NT2/D1 (cell line): ENCODE measurements around the gene DMGDH.

Experiments
- DNase-seq: peaks from one replicate; pipeline ENCODE4 v3.0.0-alpha.2; 2011; ENCODE audit warnings: low read depth, low spot score
- H3K27me3 ChIP-seq: 2 replicates; pipeline ENCODE4 v1.6.0; 2011; ENCODE audit warnings: mild to moderate bottlenecking; ENCODE audit not compliant: insufficient read length, insufficient read depth
- H3K36me3 ChIP-seq: 2 replicates; pipeline ENCODE4 v1.6.1; 2011; ENCODE audit warnings: mild to moderate bottlenecking, low read length, mixed read lengths; ENCODE audit not compliant: insufficient read depth, insufficient read length
- H3K4me1 ChIP-seq: 2 replicates; pipeline ENCODE4 v1.5.1; 2011; ENCODE audit not compliant: insufficient read depth, insufficient read length
- H3K4me3 ChIP-seq: 2 replicates; pipeline ENCODE4 v1.5.1; 2011; ENCODE audit warnings: low read depth; ENCODE audit not compliant: insufficient read length
- H3K9ac ChIP-seq: 2 replicates; pipeline ENCODE4 v1.6.0; 2011; ENCODE audit warnings: low read depth; ENCODE audit not compliant: insufficient read length
- H3K9me3 ChIP-seq: 2 replicates; pipeline ENCODE4 v1.5.1; 2011; ENCODE audit warnings: mild to moderate bottlenecking, low read length; ENCODE audit not compliant: insufficient read depth
- SUZ12 ChIP-seq: IDR thresholded peaks from 2 replicates; pipeline ENCODE4 v1.6.1; 2011; ENCODE audit not compliant: insufficient read length, insufficient read depth; ENCODE audit errors: extremely low read depth
- YY1 ChIP-seq: IDR thresholded peaks from 2 replicates; pipeline ENCODE4 v1.6.1; 2011; ENCODE audit not compliant: insufficient read length, insufficient read depth
- ZNF274 ChIP-seq: IDR thresholded peaks from 2 replicates; pipeline ENCODE4 v1.6.1; 2011; ENCODE audit warnings: mild to moderate bottlenecking, low read depth, low read length

DMGDH gene

DNA sequence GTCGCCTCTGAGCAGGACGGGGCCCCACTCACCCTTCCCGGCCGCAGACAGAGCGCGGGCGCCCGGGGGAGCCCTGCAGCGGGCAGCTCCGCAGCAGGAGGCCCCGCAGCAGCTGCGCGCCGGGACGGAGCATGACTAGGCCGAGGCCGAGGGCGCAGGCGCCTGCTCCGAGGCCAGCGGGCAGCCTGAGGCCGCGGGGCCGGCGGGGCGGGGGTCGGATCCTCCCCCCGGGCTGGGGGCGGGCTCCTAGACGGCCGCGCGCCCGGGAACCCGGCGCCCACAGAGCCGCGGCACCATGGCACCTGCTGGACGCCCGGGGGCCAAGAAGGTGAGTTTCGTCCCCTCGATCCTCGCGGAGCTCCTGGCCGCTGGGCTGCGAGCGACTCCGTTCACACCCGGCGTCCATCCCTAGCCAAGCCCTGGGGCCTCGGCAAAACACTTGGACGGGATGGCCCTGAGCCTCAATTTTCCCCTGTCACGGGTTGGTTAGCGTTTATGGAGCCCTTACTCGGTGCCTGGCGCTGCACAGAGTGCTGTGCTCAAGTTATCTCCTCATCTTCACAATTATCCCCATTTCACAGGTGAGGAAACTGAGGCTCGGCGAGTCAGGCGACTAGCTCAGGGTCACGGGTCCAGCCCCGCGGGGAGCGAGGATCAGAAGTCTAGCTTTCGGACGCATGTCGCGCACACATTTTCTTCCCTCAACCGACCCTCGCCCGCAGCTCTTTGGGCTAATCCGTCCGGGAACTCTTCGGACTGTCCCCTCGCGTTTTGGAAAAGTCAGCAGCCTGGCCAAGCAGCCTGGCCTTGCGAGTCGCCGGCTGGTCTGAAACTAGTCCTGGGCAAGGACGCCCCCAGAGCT, at the start of gene DMGDH, which contains the start of gene BHMT2:
TSS of gene DMGDH (minus strand) at position 187 of the 862 bp plus-strand sequence. CDS start at position 133, 54 bp downstream.
TSS of gene BHMT2 (plus strand) at position 280 of the 862 bp plus-strand sequence. CDS start at position 296, 16 bp downstream.
- Histone ChIP-seq H3K27me3 (no peaks in the 10 kb centered on the region), H3K9me3 (peaks cover 16% of the 10 kb centered on the region), H3K4me3 (no peak within 1 kb of the TSS), H3K9ac (no peak within 1 kb of the TSS), H3K36me3 (no peaks in the 10 kb centered on the region), H3K4me1 (no peaks in the 10 kb centered on the region)
- no peak for TF ChIP-seq ZNF274
- TF ChIP-seq SUZ12 = no peak
- no peak for TF ChIP-seq YY1
- no peak for DNase-seq

DNA sequence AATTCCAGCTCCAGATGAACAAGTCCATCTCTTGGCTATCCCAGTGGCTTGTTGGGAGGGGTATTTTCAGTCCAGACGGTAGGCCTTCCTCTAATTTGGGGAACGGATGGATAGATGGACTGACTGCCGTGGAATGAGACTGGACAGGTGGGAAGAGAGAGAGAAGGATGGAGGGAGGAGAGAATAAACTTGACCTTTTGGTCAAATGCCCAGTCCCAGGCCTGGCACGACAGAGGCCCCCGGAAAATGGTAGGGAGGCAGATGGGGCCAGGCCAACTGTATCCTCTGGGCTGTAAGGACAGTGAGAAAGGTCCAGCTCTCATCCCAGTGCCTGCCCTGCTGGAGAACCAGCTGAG, 43.2 kb upstream of the DMGDH start:
- H3K36me3 ChIP-seq = no peaks in the 10 kb centered on the region
- H3K4me1 ChIP-seq = no peaks in the 10 kb centered on the region
- peaks cover 39% of the 10 kb centered on the region for H3K27me3 ChIP-seq
- H3K4me3 ChIP-seq = no peak overlapping the region
- H3K9ac ChIP-seq = no peak overlapping the region
- no peaks in the 10 kb centered on the region for H3K9me3 ChIP-seq
- TF ChIP-seq YY1 = no peak
- TF ChIP-seq ZNF274 = no peak
- TF ChIP-seq SUZ12 = no peak
- DNase-seq = no peak

DNA sequence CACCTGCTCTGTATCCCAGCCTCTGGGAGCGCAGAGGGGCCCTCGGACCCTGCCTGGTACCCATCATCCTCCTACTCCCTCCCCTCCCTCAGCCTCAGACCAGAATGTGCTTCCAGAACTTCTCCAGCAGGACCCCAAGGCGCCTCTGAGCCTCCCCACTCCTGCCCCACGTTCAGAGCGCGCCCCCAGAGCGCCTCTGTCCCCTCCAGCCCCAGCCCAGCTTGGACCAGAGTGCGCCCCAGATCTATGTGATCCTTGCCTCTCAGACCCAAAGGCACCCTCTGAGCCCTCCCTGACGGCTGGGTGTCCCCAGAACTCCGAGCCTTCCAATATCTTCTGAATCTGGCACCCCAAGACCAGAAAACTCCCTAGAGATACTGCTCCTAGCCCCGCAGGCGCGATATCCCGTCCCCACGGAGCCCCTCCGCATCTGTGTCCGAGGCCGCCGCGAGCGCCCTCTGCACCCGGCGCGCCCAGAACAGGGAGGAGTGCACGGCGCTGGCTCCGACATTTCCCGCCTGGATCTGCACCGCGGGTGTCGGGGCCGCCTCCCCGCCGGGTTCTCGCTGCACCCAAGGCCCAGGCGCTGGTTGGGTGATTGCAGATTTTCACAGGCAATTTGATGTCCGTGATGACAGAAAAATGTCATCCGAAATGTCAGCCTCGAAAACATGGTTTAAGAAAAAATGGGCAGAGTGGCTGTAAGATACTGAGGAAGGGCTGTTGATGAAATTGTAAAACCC, 42.7 kb upstream of the DMGDH start:
- H3K4me3 ChIP-seq = peak overlapping the region; percentile 51

DNA sequence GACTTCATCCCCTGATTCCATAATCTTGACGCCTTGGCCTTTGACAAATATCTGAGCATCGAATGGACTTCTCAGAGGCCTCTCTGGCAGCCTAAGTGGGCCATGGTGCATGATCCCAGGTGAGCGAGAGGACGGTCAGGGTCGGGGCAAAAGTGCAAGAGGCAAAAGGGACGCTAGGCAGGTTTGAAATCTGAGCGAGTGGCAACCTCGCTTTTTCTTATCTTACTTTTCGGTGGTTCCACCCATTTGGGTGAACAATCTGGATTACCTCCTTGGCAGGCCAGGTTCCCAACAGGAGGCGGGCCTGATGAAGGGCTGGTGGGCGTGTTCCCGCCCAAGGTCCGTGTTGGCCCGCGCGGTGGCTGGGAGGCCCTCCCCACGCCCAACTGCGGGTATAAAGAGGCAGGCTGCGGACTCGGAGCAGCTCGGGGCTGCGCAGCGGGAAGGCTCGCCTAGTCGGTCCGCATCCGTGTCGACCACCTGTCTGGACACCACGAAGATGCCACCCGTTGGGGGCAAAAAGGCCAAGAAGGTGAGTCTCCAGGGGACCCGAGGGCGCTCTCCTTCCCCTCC, 42.0 kb upstream of the DMGDH start, which contains the start of gene BHMT:
TSS of gene BHMT (plus strand) at position 423 of the 573 bp plus-strand sequence. CDS start at position 500, 77 bp downstream.
- no peaks in the 10 kb centered on the region for H3K4me1 ChIP-seq
- H3K36me3 ChIP-seq = no peaks in the 10 kb centered on the region
- H3K9ac ChIP-seq = peak within 1 kb of the TSS; percentile 61
- H3K4me3 ChIP-seq = peak within 1 kb of the TSS; percentile 51
- DNase-seq = no peak
- TF ChIP-seq ZNF274 (no peak), YY1 (no peak), SUZ12 (no peak)
- H3K27me3 ChIP-seq = peaks cover 39% of the 10 kb centered on the region
- no peaks in the 10 kb centered on the region for H3K9me3 ChIP-seq

More for the DNA sequence above, 42.7 kb upstream of the DMGDH start:
- Histone ChIP-seq H3K27me3 (peaks cover 39% of the 10 kb centered on the region), H3K36me3 (no peaks in the 10 kb centered on the region), H3K4me1 (no peaks in the 10 kb centered on the region), H3K9me3 (no peaks in the 10 kb centered on the region), H3K9ac (peak overlapping the region; percentile 61)
- TF ChIP-seq YY1 = no peak
- peak; percentile 79 for TF ChIP-seq SUZ12
- no peak for DNase-seq

DNA sequence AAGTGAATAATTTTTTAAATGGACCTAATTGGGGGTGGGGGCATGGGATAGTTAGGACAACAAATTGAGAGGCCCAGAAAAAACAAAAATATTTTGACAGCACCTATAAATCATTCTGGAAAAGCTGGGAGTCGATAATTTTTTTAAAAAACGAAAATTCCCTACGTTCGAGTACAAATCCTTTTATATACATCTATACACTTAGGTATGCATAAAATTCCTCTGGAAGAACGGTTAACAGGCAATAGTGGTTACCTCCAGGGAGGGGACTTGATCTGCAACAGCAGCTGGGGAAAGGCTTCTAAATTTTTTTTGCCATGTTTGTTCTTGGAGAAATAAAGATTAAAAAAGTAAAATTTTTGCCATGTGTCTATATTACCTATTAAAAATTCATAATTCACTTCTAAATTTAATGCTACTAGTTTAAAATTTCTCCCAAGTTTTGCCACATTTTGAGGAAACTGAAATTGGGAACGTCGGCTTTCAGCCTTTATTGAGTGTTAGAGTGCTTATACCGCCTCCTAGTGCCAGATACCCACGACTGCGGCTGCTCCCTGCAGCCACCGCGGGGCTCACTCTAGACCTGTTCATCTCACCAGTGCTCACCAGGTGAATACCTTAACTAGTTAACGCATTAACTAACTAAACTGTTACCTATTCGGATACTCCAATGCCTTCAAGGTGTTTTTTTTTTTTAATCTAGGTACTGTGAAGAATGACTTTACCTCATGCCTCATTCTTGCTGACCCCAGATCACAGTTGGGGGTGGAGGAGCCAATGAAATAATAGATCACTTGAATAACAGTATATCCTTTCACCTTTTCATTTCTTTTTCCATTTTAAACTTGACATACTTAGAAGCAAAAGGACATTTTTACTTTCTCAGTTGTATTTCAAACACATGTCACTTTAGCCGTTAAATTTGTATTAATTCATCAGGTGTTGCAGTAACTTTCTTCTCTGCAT, 40.3 kb upstream of the DMGDH start:
- H3K4me1 ChIP-seq = no peaks in the 10 kb centered on the region
- H3K9ac ChIP-seq = no peak overlapping the region
- H3K27me3 ChIP-seq = peaks cover 39% of the 10 kb centered on the region
- DNase-seq = no peak
- no peak for TF ChIP-seq YY1
- no peaks in the 10 kb centered on the region for H3K9me3 ChIP-seq
- H3K4me3 ChIP-seq = no peak overlapping the region
- H3K36me3 ChIP-seq = no peaks in the 10 kb centered on the region

DNA sequence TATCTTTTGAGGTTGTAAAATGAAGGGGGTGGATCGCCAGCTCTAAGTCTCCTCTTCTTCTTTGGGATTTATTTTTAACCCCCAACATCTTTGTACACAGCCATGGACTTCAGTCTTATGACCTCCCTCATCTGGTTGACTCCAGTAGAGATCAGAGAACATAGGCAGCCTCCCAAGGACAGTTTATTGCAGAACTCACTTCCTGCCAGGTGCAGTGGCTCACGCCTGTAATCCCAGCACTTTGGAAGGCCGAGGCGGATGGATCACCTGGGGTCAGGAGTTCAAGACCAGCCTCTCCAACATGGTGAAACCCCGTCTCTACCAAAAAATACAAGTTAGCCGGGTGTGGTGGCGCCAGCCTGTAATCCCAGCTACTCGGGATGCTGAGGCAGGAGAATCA, 39.3 kb upstream of the DMGDH start:
- Histone ChIP-seq H3K27me3 (peaks cover 34% of the 10 kb centered on the region), H3K9me3 (no peaks in the 10 kb centered on the region), H3K36me3 (no peaks in the 10 kb centered on the region), H3K4me3 (no peak overlapping the region), H3K9ac (no peak overlapping the region), H3K4me1 (no peaks in the 10 kb centered on the region)
- DNase-seq = no peak
- TF ChIP-seq ZNF274 = no peak
- TF ChIP-seq YY1 = no peak
- TF ChIP-seq SUZ12 = no peak

DNA sequence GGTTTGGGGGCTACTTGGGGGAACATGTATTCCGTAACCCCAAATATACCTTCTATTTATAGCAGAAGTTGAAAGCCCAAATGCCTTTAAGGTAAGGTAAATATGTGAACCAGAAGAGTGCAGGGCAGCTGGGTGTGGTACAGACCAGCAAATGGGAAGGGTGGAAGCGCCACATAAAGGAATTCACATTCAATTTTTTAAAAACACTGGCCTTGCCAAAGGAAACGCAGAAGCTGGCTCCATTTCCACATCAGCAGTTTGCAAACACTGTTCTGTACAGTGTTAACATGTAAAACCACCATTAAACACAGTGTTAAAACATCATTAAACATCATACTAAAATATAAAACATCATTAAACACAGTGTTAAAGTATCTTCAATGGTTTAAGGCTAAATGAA, 38.6 kb upstream of the DMGDH start:
- no peak for TF ChIP-seq SUZ12
- no peak for TF ChIP-seq YY1
- TF ChIP-seq ZNF274 = no peak
- DNase-seq = no peak
- Histone ChIP-seq H3K4me3 (no peak overlapping the region), H3K9me3 (no peaks in the 10 kb centered on the region), H3K9ac (no peak overlapping the region), H3K4me1 (no peaks in the 10 kb centered on the region), H3K36me3 (no peaks in the 10 kb centered on the region), H3K27me3 (peaks cover 26% of the 10 kb centered on the region)
